ENCODE results near the gene ZNG1A.
"Not testable (repeated sequence)": the region's sequence is repeated elsewhere in the genome, so short reads cannot be mapped to it uniquely, and the experiment has no call there.

ZNG1A gene
- long read RNA-seq, donor 1, transcript CBWD1-202 (15 exons, 1,706 nt): major isoform, 12 of 59 reads
- long read RNA-seq, donor 1, partial matches to known transcripts: 38 of 59 reads
- long read RNA-seq, donor 1, other reads (novel, unspliced or antisense): 0 of 59 reads
- long read RNA-seq, donor 2, transcript CBWD1-202 (15 exons, 1,706 nt): major isoform, 14 of 30 reads
- long read RNA-seq, donor 2, partial matches to known transcripts: 12 of 30 reads
- long read RNA-seq, donor 2, other reads (novel, unspliced or antisense): 0 of 30 reads
- long read RNA-seq, donor 3, transcript CBWD1-202 (15 exons, 1,706 nt): major isoform, 8 of 27 reads
- long read RNA-seq, donor 3, partial matches to known transcripts: 14 of 27 reads
- long read RNA-seq, donor 3, other reads (novel, unspliced or antisense): 0 of 27 reads
- long read RNA-seq, donor 4, transcript CBWD1-205 (4 exons, 1,807 nt): minor isoform, 5 of 43 reads
- long read RNA-seq, donor 4, transcript CBWD1-202 (15 exons, 1,706 nt): major isoform, 12 of 43 reads
- long read RNA-seq, donor 4, transcript CBWD1-206 (3 exons, 1,731 nt): minor isoform, 5 of 43 reads
- long read RNA-seq, donor 4, partial matches to known transcripts: 17 of 43 reads
- long read RNA-seq, donor 4, other reads (novel, unspliced or antisense): 0 of 43 reads
- long read RNA-seq, donor 5, transcript CBWD1-202 (15 exons, 1,706 nt): major isoform, 20 of 38 reads
- long read RNA-seq, donor 5, partial matches to known transcripts: 11 of 38 reads
- long read RNA-seq, donor 5, other reads (novel, unspliced or antisense): 0 of 38 reads
- long read RNA-seq, donor 6, transcript CBWD1-206 (3 exons, 1,731 nt): minor isoform, 6 of 43 reads
- long read RNA-seq, donor 6, transcript CBWD1-202 (15 exons, 1,706 nt): major isoform, 13 of 43 reads
- long read RNA-seq, donor 6, partial matches to known transcripts: 20 of 43 reads
- long read RNA-seq, donor 6, other reads (novel, unspliced or antisense): 0 of 43 reads
- long read RNA-seq, donor 7, transcript CBWD1-202 (15 exons, 1,706 nt): major isoform, 21 of 62 reads
- long read RNA-seq, donor 7, partial matches to known transcripts: 34 of 62 reads
- long read RNA-seq, donor 7, other reads (novel, unspliced or antisense): 0 of 62 reads
- long read RNA-seq, donor 8, transcript CBWD1-206 (3 exons, 1,731 nt): minor isoform, 6 of 41 reads
- long read RNA-seq, donor 8, transcript CBWD1-202 (15 exons, 1,706 nt): major isoform, 11 of 41 reads
- long read RNA-seq, donor 8, partial matches to known transcripts: 15 of 41 reads
- long read RNA-seq, donor 8, other reads (novel, unspliced or antisense): 0 of 41 reads

GRCh38 chr9:178970-179383 is at the start of gene ZNG1A:
Gene ZNG1A, minus strand, starts transcription at chr9:179056. Its CDS starts 87 bp downstream, at chr9:178969.
- DNase-seq: not testable (repeated sequence)

DNA sequence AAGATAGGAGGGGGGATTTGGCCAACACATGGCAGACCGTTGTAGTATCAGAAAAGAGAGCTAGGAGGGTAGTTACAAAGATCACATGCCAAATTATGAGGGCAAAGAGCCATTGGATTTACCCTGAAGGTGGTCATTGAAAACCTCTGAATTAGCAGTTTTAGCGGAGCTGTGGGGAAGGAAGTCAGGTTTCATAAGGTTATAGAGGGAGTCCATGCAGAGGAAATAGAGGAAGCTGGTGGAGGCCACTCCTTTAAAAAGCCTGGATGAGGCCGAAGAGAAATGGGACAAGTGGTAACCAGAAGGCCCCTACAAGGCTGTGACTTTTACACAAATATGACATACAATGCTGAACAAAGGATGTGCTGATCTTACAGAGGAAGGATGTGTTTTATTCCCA is 49.0 kb upstream of the ZNG1A start:
- no peak for DNase-seq

- DNase-seq: no peak
These were observed 46.0 kb upstream of the ZNG1A start for GRCh38 chr9:224582-225520.

- DNase-seq: no peak
These were observed 45.2 kb upstream of the ZNG1A start for GRCh38 chr9:224026-224425.

- DNase-seq: no peak
These were observed 44.3 kb upstream of the ZNG1A start for GRCh38 chr9:223152-223551.

- no peak for DNase-seq
These were observed 43.3 kb upstream of the ZNG1A start for GRCh38 chr9:221989-222776.

GRCh38 chr9:219670-220365 is 41.0 kb upstream of the ZNG1A start:
- DNase-seq: no peak

GRCh38 chr9:219036-219435 is 40.2 kb upstream of the ZNG1A start:
- DNase-seq: not testable (repeated sequence)

GRCh38 chr9:217950-218349 is 39.1 kb upstream of the ZNG1A start:
- no peak for DNase-seq

DNA sequence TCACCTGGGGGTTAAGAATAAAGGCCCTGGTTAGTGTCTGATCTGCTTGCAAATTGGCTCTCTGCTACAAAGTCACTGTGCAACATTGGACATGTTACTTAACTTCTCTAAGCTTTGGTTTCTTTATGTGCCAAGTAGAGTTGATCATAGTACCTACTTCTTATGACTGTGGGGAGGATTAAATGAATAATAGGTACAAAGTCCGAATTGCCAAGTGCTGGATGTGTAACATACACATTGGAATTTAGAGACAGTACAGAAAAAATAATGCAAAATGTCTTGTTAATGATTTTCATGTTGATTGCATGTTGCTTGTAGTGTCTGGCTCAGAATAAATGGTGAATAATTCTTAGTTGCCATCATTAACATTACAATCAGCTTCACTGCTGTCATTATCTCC is 38.0 kb upstream of the ZNG1A start:
- no peak for DNase-seq

GRCh38 chr9:215631-216155 is 36.8 kb upstream of the ZNG1A start:
- DNase-seq: no peak

DNA sequence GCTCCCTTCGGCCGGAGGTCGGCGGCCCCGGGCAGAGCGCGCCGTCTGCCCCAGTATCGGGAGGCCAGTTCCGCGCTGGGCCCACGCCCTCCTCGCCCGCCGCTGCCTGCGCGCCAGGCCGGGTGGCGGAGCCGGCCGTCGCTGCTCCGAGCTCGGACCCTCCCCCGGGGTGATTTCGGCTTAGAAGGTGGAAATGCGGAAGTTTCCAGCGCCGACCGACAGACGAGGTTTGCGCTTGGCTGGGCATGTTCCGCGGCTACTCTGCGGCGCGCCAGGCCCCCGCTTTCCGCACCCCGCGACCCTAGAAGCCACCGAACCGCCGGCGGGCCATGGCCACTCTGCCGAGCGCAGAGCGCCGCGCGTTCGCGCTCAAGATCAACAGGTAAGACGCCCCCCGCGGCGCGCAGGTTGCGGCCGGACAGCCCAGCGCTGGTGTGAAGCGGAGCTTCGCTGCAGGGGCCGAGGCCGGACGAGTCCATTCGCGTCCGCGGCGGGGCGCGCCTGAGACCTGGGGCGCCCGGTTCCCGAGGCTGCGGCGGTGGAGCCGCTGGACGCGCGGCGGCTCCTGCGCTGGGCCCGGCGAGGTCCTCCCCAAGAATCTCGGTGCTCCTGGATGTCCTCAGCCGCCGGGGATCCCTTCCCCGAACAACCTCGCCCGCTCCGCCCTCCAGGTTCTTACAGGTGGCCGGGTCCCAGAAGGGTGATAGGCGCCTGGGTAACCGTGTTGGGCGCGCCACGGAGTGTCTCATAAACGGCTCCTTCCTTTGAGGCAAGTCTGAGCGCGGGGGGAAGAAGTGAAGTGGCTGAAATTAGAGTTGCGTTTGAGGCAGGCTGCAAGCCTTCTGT is 36.0 kb upstream of the ZNG1A start, which contains the start of gene DOCK8:
DOCK8 (plus strand) TSS at position 218 of the 846 bp plus-strand sequence; CDS start at position 330, 112 bp downstream.
- DNase-seq: peak; percentile 85

- DNase-seq: no peak
These were observed 35.4 kb upstream of the ZNG1A start for GRCh38 chr9:214351-214647.

DNA sequence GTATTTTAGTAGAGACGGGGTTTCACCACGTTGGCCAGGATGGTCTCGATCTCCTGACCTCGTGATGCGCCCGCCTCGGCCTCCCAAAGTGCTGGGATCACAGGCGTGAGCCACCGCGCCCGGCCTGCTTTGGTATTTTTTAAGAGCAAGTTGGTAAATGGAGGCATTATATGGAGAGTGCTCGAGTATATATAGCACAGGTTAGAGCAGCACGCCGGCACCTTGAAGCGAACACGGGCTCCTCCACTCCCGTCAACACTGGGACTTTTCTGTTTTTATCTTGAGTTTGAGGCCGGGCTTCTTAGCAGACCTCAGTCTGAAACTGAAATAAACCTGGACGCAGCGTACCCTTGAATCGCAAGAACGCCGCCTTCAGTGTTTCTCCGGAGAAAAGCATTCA is 35.0 kb upstream of the ZNG1A start:
- not testable (repeated sequence) for DNase-seq

DNA sequence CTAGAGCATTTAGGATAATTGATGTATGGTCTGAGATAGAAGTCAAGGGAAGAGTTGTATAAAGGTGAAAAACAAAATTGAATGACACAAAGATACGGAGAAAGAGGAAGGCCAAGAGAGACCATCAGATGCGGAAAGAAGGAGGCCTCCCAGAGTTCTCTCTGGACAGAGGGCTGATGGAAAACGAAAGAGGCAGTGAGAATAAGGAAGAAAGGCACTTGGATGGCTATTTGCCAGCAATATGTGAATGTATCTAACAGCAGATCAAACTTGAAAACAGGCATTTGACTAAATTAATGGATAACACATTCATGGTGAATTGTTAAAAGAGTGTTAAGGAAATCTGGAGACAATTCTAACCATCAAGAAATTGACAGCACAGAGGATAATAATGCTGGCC is 33.4 kb upstream of the ZNG1A start:
- DNase-seq: no peak

DNA sequence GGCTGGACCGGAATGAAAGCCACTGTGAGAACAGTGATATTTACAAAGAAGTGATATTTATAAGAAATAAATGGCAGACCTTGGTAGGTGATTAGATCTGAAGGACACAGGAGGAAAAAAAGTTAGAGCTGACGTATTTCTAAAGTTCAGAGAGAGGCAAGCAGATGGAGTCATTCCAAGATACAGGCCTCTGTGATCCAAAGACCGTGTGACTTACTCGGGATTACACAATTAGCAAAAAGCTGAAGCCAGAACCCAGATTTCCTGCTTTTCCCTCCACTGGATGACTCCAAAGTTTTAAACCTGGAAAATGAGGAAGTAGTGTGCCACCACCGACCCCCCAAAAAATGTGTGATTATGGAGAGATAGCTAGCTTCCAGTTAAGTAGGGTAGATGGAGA is 32.7 kb upstream of the ZNG1A start:
- no peak for DNase-seq

DNA sequence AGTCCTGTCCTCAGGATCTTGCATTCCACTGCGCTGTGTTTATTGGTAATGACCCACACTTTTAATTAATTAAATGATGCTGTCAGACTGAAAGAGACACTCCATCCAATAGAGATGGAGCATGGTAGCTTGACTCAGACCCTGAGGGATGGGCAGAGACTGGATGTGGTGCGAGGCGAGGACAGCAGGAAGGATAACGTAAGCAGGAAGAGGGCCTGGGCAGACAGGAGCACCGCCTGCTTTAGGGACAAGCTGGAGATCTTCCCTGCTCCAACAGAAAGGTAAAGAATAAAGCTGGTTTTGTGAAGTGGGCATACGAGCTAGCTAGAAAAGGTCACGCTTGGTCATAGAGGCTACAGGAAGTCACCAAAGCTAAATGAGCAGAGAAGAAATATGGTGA is 32.2 kb upstream of the ZNG1A start:
- no peak for DNase-seq

DNA sequence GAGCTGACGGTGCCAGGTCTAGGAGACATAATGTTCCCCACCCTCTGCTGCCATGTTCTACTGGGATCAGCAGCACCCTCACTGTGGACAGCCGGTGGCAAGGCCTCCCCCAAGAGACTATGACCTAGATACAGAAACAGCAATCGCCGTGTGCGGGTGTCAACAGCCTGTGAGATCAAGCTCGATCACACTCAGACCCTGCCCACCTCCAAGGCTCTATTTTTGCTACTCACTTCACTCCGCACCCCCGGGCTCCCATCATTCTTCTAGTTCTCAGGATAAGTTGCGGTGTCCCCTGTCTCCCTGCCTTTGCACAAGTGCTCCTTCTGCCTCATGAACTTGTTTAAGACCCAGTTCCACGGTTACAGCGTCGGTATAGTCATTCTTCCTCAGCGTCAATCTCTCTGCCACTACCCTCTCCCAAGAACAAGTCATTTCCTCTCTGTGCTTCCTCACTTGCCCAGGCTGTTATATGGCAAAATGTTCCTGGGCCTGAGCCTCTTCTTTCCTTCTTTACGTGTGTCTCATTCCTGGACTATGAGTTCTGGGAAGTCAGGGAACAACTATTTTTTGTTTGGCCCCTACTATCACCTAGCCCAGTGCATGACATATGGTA is 30.4 kb upstream of the ZNG1A start:
- no peak for DNase-seq

Measured in right kidney (tissue), 9 donors.